K562 (cell line): Measurements from ENCODE around the gene SPRTN. TPM values are rescaled to one million over a fixed set of nuclear protein-coding genes. Genes with fewer than 3 reads are reported as not detected.

Experiments used
- ATAC-seq: fragments of 200-7000 bp; cut with Tn5 transposase; 3 replicates; pipeline ENCODE4 v1.9.1; 2020; ENCODE audit warnings: moderate library complexity
- BruUV-seq: library from RNA; stranded (reverse); fragments of 400-500 nt; replicated peaks from 2 replicates; lab custom pipeline; 2021; lab: Mats Ljungman, UMichigan
- CTCF ChIA-PET: fragments of 300-600 bp; formaldehyde crosslinking; extraction: SDS; loops from one replicate; lab custom pipeline; 2021; ENCODE audit warnings: low intra/inter-chr PET ratio; lab: Yijun Ruan, JAX
- POLR2A ChIA-PET: fragments of 300-600, 350-650 bp; sonication (Branson Sonifier 250); formaldehyde crosslinking; extraction: SDS; loops from one replicate; lab custom pipeline; 2021; ENCODE audit warnings: antibody characterized with exemption, inconsistent platforms; lab: Yijun Ruan, JAX
- DNase-seq, 4 experiments: peaks; one replicate each; pipeline versions ENCODE4 v3.0.0 to v3.0.0-alpha.2; 2011 to 2018; ENCODE audit warnings: low spot score in 3 of 4, mixed read lengths in 3 of 4; ENCODE audit errors: extremely low read depth in 1 of 4
- FAIRE-seq: peaks from 2 replicates; lab custom pipeline; 2011; peaks lifted over from hg19 to GRCh38; lab: Jason Lieb, UNC
- H2AFZ ChIP-seq: 2 replicates; pipeline ENCODE4 v1.6.0; 2011; ENCODE audit warnings: low read depth, low read length, control low read depth, inconsistent platforms
- H3K27ac ChIP-seq: fragments of 200-600 bp; 3 replicates; pipeline ENCODE4 v1.8.0; 2011; ENCODE audit warnings: low read depth, mild to moderate bottlenecking, control low read depth, inconsistent platforms, low read length, moderate library complexity, mixed read lengths; ENCODE audit errors: extremely low read depth
- H3K27me3 ChIP-seq, 2 experiments: fragments of 300-600 bp in 1 of 2; 2 replicates in 1 of 2; 3 replicates in 1 of 2; pipeline versions ENCODE4 v1.6.0 to v1.8.0; 2011; ENCODE audit warnings: inconsistent platforms in 2 of 2, low read length in 2 of 2, mild to moderate bottlenecking in 1 of 2, mixed read lengths in 1 of 2, moderate library complexity in 1 of 2; ENCODE audit not compliant: control insufficient read depth in 2 of 2, insufficient read depth in 2 of 2
- H3K36me3 ChIP-seq: fragments of 300-600 bp; 3 replicates; pipeline ENCODE4 v1.8.0; 2011; ENCODE audit warnings: mild to moderate bottlenecking, low read length, inconsistent platforms; ENCODE audit not compliant: control insufficient read depth, insufficient read depth
- H3K4me1 ChIP-seq, 2 experiments: fragments of 200-600 bp in 1 of 2; replicated peaks in 1 of 2; 2 replicates in 1 of 2; 3 replicates in 1 of 2; pipeline versions ENCODE4 v1.5.1 to v1.8.0; 2011; ENCODE audit warnings: inconsistent platforms in 2 of 2, low read length in 2 of 2, mild to moderate bottlenecking in 1 of 2, mixed read lengths in 1 of 2, moderate library complexity in 1 of 2; ENCODE audit not compliant: control insufficient read depth in 2 of 2, insufficient read depth in 2 of 2
- H3K4me2 ChIP-seq: 2 replicates; pipeline ENCODE4 v1.6.1; 2011; ENCODE audit warnings: low read length, control low read depth, inconsistent platforms, mixed read lengths; ENCODE audit not compliant: insufficient read depth
- H3K4me3 ChIP-seq: fragments of 200-600 bp; sonication (generic), shearing (Covaris generic); 2 replicates; pipeline ENCODE4 v1.5.1; 2016; ENCODE audit warnings: control low read depth, inconsistent platforms
- H3K79me2 ChIP-seq: fragments of 200-600 bp; 3 replicates; pipeline ENCODE4 v1.8.0; 2011; ENCODE audit warnings: low read length, inconsistent platforms; ENCODE audit not compliant: control insufficient read depth, insufficient read depth
- H3K9ac ChIP-seq, 2 experiments: 2 replicates each; pipeline versions ENCODE4 v1.6.0 to v1.6.1; 2011; ENCODE audit warnings: low read depth in 2 of 2, low read length in 2 of 2, control low read depth in 1 of 2, inconsistent platforms in 1 of 2, mild to moderate bottlenecking in 1 of 2, mixed read lengths in 1 of 2; ENCODE audit not compliant: insufficient read depth in 1 of 2
- H3K9me1 ChIP-seq: one replicate; pipeline ENCODE4 v1.6.0; 2011; ENCODE audit warnings: inconsistent platforms, mild to moderate bottlenecking, low read length, moderate library complexity; ENCODE audit not compliant: control insufficient read depth, insufficient read depth
- H3K9me3 ChIP-seq: replicated peaks from 2 replicates; pipeline ENCODE4 v1.5.1; 2011; ENCODE audit warnings: low read depth, low read length, inconsistent platforms; ENCODE audit not compliant: control insufficient read depth, insufficient read depth
- H4K20me1 ChIP-seq: replicated peaks from 2 replicates; pipeline ENCODE4 v1.6.1; 2011; ENCODE audit warnings: low read length, inconsistent platforms, mixed read lengths; ENCODE audit not compliant: control insufficient read depth, insufficient read depth
- FOSL1 ChIP-seq: fragments of 200-800 bp; sonication (Bioruptor generic); conservative IDR thresholded peaks from 2 replicates; pipeline ENCODE4 v1.6.1; 2016; ENCODE audit warnings: missing genetic modification characterization, missing compliant biosample characterization
- HDGF ChIP-seq: fragments of 450-650 bp; IDR thresholded peaks from 2 replicates; pipeline ENCODE4 v1.6.1; 2016
- HNRNPK ChIP-seq: fragments of 200-400 bp; formaldehyde crosslinking; IDR thresholded peaks from one replicate; pipeline ENCODE4 v1.6.1; 2018; ENCODE audit warnings: mild to moderate bottlenecking, low read depth, low read length; ENCODE audit not compliant: poor library complexity, severe bottlenecking
- MAFF ChIP-seq: IDR thresholded peaks from 2 replicates; pipeline ENCODE4 v1.6.1; 2012; ENCODE audit warnings: low read length, improper control_type of control experiment
- MAFK ChIP-seq: IDR thresholded peaks from 2 replicates; pipeline ENCODE4 v1.6.1; 2011; ENCODE audit warnings: low read length, improper control_type of control experiment
- NFE2 ChIP-seq: IDR thresholded peaks from 2 replicates; pipeline ENCODE4 v1.6.1; 2014; ENCODE audit warnings: antibody characterized with exemption, low read depth
- REST ChIP-seq, 2 experiments: fragments of 450-650 bp; formaldehyde crosslinking in 1 of 2; IDR thresholded peaks; 2 replicates each; pipeline versions ENCODE4 v1.4.0 to v1.6.1; 2014 to 2020; ENCODE audit warnings: mild to moderate bottlenecking in 2 of 2, borderline replicate concordance in 1 of 2, low read depth in 1 of 2
- SMARCA4 ChIP-seq: fragments of 450-650 bp; IDR thresholded peaks from 2 replicates; pipeline ENCODE4 v1.6.1; 2016
- SMARCC2 ChIP-seq: fragments of 450-650 bp; IDR thresholded peaks from 2 replicates; pipeline ENCODE4 v1.6.1; 2017; ENCODE audit warnings: antibody characterized with exemption, moderate library complexity, mild to moderate bottlenecking, low read depth
- ZFP1 ChIP-seq: fragments of 450-650 bp; formaldehyde crosslinking; IDR thresholded peaks from 2 replicates; pipeline ENCODE4 v1.4.0; 2020; ENCODE audit warnings: mild to moderate bottlenecking, mixed read lengths
- ZNF316 ChIP-seq: fragments of 450-650 bp; IDR thresholded peaks from 2 replicates; pipeline ENCODE4 v1.6.1; 2016
- ZNF764 ChIP-seq: fragments of 250-450 bp; sonication (Bioruptor Pico); IDR thresholded peaks from 2 replicates; pipeline ENCODE4 v1.4.0; 2020; ENCODE audit warnings: low read depth, mild to moderate bottlenecking, moderate library complexity
- whole genome bisulfite sequencing: fragments of 100-300 bp; shearing (Covaris generic); methylation state at CpG from one replicate; pipeline ENCODE4 v1.1.6; 2016; ENCODE audit warnings: low coverage, mixed read lengths; ENCODE audit not compliant: insufficient coverage; ENCODE audit errors: missing lambda C conversion rate; 5-methylcytosine and 5-hydroxymethylcytosine counted together
- in situ Hi-C: fragments of 300-500 bp; cut with MboI; formaldehyde crosslinking; loops from 4 replicates; pipeline ENCODE4 v1.15.0; 2018; ENCODE audit warnings: inconsistent platforms, mixed read lengths
- intact Hi-C: fragments of 100-400 bp; cut with micrococcal nuclease; formaldehyde crosslinking; loops from 2 replicates; pipeline ENCODE4 v1.14.2; 2022
- polyA plus RNA-seq, 8 experiments: library from polyadenylated mRNA; depleted of rRNA in 4 of 8; stranded (reverse) in 5 of 8; unstranded in 3 of 8; fragments of >200 nt; fragmentation: Nextera tagmentation in 2 of 8; fragmentation: Illumina TruSeq in 1 of 8; extraction: Ambion mirVana in 2 of 8; extraction: Trizol in 1 of 8; gene quantifications; 2 replicates each; pipeline versions ENCODE4 v1.2.1 to v1.2.3, GENCODE V29; 2011 to 2014; ENCODE audit warnings: inconsistent platforms in 1 of 8, missing spikeins in 1 of 8
- total RNA-seq, 7 experiments: library from RNA; depleted of rRNA in 6 of 7; stranded (reverse); fragments of >200 nt in 6 of 7; fragmentation: Illumina TruSeq in 2 of 7; extraction: Trizol in 2 of 7; gene quantifications; 2 replicates each; pipeline versions ENCODE4 v1.2.1 to v1.2.3, GENCODE V29; 2011 to 2021; ENCODE audit warnings: low replicate concordance in 1 of 7

The SPRTN gene
- total and polyA plus RNA-seq, 9 of the 15 experiments (the other 6 are each of a cell fraction or from before 2014, with no cell fraction given): 8.1 to 32.5 (median 21.2) TPM

- CTCF ChIA-PET: interaction anchor here (0.7 to 1.2 kb wide), 2 partner anchors 236 to 249 kb away, joined by 3 read pairs; no protein-coding TSS in a partner anchor
- no peak for TF ChIP-seq ZNF764 (CRISPR knock-in tag)
- peak; percentile 91 for TF ChIP-seq MAFF
- peak; percentile 95 for TF ChIP-seq ZNF316
- TF ChIP-seq MAFK: peak; percentile 88
- TF ChIP-seq SMARCA4: 0 out of 2 replicates have a peak, but pooled peaks have one; percentile 72
- TF ChIP-seq HDGF: no peak
- TF ChIP-seq HNRNPK: no peak
- TF ChIP-seq ZFP1 (CRISPR knock-in tag): 0 out of 2 replicates have a peak, but pooled peaks have one; percentile 6
- peak; percentile 37; the same call in 1 of the 2 replicates for TF ChIP-seq FOSL1
- 0 out of 2 replicates have a peak, but pooled peaks have one; percentile 5 for TF ChIP-seq REST (IDR thresholded peaks at IDR 0.05; ENCODE audit: borderline replicate concordance)
- no peak for TF ChIP-seq REST (CRISPR knock-in tag; IDR thresholded peaks at IDR 0.05; ENCODE audit: low read depth)
- TF ChIP-seq SMARCC2: peak; percentile 45; the same call in 1 of the 2 replicates
- peak; percentile 94 for TF ChIP-seq NFE2
These were observed 16.4 kb downstream of the SPRTN start for GRCh38 chr1:231354330-231355020.

More at GRCh38 chr1:231354330-231355020, 16.4 kb downstream of the SPRTN start:
- intact Hi-C loops: loop anchor here (5.0 kb wide), 1 partner anchor 138 kb away; no protein-coding TSS in a partner anchor
- ATAC-seq: peak; percentile 60
- Histone ChIP-seq H3K36me3 (peaks cover 48% of the 10 kb centered on the region), H3K27ac (peak overlapping the region; percentile 51; the same call in 1 of the 3 replicates), H3K4me2 (no peak overlapping the region; the same call in 1 of the 2 replicates), H3K9me1 (no peaks in the 10 kb centered on the region), H3K9ac (peak overlapping the region in 1 of 2 experiments; percentile 5; a peak in 1 of 4 replicates), H3K4me1 (peaks cover 0 to 21% of the 10 kb centered on the region in 2 experiments; a peak in 3 of 5 replicates), H2AFZ (no peak overlapping the region; the same call in 1 of the 2 replicates), H3K79me2 (no peaks in the 10 kb centered on the region; the same call in 2 of the 3 replicates), H3K9me3 (no peaks in the 10 kb centered on the region), H4K20me1 (0 out of 2 replicates have a peak, but pooled peaks cover 3% of the 10 kb centered on the region), H3K27me3 (no peaks in the 10 kb centered on the region), H3K4me3 (no peak overlapping the region)
- in situ Hi-C loops: no loop called here
- POLR2A ChIA-PET: interaction anchor here (0.9 to 1.3 kb wide), 5 partner anchors 12 to 246 kb away, joined by 3 to 4 read pairs (median 4); partner anchors contain the start of genes EXOC8 and SPRTN
- no TSS peak for BruUV-seq
- peak; percentile 29 to 52 (median 46) for DNase-seq
- 17% methylated on average over 5 of the region's 5 CpGs for WGBS
- FAIRE-seq: peak; percentile 42
